ENCODE results near the gene CIC. TPM values are rescaled to one million over a fixed set of nuclear protein-coding genes. Genes with fewer than 3 reads are reported as not detected.
A peak's percentile ranks its signal among the peaks of the same experiment; 100 is the strongest.

The CIC gene
- total RNA-seq, 1 donor from 2014 or later: 33.3 TPM

DNA sequence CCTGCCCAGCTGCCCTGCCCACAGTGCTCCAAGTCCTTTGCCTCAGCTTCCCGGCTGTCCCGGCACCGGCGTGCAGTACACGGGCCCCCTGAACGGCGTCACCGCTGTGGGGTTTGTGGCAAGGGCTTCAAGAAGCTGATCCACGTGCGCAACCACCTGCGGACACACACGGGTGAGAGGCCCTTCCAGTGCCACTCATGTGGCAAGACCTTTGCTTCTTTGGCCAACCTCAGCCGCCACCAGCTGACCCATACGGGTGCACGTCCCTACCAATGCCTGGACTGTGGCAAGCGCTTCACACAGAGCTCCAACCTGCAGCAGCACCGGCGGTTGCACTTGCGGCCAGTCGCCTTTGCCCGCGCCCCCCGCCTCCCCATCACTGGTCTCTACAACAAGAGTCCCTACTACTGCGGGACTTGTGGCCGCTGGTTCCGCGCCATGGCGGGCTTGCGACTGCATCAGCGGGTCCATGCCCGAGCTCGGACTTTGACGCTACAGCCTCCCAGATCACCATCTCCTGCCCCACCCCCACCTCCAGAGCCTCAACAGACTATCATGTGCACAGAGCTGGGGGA lies 43.2 kb upstream of the CIC start:
- Histone ChIP-seq H3K9me3 (replicated peaks) (no peaks in the 10 kb centered on the region), H3K4me1 (peaks cover 22% of the 10 kb centered on the region), H3K27me3 (ENCODE audit: low read depth) (no peaks in the 10 kb centered on the region), H3K36me3 (peaks cover 60% of the 10 kb centered on the region), H3K4me3 (no peak overlapping the region), H3K27ac (replicated peaks) (no peak overlapping the region)
- no peak for DNase-seq
- intact Hi-C loops (cut with micrococcal nuclease): no loop called here
- TF ChIP-seq, protein P1, sequence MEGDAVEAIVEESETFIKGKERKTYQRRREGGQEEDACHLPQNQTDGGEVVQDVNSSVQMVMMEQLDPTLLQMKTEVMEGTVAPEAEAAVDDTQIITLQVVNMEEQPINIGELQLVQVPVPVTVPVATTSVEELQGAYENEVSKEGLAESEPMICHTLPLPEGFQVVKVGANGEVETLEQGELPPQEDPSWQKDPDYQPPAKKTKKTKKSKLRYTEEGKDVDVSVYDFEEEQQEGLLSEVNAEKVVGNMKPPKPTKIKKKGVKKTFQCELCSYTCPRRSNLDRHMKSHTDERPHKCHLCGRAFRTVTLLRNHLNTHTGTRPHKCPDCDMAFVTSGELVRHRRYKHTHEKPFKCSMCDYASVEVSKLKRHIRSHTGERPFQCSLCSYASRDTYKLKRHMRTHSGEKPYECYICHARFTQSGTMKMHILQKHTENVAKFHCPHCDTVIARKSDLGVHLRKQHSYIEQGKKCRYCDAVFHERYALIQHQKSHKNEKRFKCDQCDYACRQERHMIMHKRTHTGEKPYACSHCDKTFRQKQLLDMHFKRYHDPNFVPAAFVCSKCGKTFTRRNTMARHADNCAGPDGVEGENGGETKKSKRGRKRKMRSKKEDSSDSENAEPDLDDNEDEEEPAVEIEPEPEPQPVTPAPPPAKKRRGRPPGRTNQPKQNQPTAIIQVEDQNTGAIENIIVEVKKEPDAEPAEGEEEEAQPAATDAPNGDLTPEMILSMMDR (IDR thresholded peaks at IDR 0.05; ENCODE audit: borderline replicate concordance): no peak

DNA sequence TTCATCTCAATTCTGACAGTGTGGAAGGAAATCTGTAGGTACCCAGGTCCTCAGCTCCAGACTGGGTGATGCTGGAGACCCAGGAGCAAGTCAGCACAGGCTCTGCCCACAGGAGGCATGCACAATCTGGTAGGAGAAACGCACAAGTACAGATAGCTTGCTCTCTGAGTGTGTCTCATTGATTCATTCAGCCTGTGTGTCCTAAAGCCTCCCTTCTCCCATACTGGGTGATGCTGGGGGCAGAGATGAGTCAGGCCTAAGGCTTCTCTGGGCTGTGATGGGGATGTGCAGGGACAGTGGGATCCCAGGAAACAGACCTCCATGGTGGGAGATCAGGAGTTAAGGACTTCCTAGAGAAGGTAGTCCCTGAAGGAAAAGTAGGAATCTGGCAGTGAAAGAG lies 42.2 kb upstream of the CIC start:
- Histone ChIP-seq H3K4me3 (no peak overlapping the region), H3K9me3 (replicated peaks) (no peaks in the 10 kb centered on the region), H3K4me1 (peaks cover 18% of the 10 kb centered on the region), H3K27me3 (ENCODE audit: low read depth) (no peaks in the 10 kb centered on the region), H3K27ac (replicated peaks) (no peak overlapping the region), H3K36me3 (peaks cover 71% of the 10 kb centered on the region)
- no peak for DNase-seq
- TF ChIP-seq, protein P1 (IDR thresholded peaks at IDR 0.05; ENCODE audit: borderline replicate concordance): no peak
- intact Hi-C loops (cut with micrococcal nuclease): no loop called here

DNA sequence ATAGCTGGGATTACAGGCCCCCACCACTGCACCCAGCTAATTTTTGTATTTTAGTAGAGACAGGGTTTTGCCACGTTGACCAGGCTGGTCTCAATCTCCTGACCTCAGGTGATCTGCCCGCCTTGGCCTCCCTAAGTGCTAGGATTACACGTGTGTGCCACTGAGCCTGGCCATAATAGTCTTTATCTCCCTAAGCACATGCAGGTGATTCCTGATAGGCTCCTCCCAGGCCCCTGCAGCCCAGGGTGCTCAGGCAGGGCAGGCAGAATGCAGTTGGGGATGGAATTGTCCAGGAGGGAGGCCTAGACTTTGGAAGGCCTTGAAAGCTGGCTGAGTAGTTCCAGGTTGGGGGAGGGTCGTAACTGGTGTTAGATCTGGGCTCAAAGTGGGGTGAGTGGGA lies 40.4 kb upstream of the CIC start:
- no peak overlapping the region for H3K4me3 ChIP-seq
- intact Hi-C loops (cut with micrococcal nuclease): no loop called here
- H3K4me1 ChIP-seq: peaks cover 18% of the 10 kb centered on the region
- H3K27me3 ChIP-seq (ENCODE audit: low read depth): no peaks in the 10 kb centered on the region
- TF ChIP-seq, protein P1 (IDR thresholded peaks at IDR 0.05; ENCODE audit: borderline replicate concordance): no peak
- peaks cover 89% of the 10 kb centered on the region for H3K36me3 ChIP-seq
- H3K27ac ChIP-seq (replicated peaks): no peak overlapping the region
- no peaks in the 10 kb centered on the region for H3K9me3 ChIP-seq (replicated peaks)
- DNase-seq: no peak

DNA sequence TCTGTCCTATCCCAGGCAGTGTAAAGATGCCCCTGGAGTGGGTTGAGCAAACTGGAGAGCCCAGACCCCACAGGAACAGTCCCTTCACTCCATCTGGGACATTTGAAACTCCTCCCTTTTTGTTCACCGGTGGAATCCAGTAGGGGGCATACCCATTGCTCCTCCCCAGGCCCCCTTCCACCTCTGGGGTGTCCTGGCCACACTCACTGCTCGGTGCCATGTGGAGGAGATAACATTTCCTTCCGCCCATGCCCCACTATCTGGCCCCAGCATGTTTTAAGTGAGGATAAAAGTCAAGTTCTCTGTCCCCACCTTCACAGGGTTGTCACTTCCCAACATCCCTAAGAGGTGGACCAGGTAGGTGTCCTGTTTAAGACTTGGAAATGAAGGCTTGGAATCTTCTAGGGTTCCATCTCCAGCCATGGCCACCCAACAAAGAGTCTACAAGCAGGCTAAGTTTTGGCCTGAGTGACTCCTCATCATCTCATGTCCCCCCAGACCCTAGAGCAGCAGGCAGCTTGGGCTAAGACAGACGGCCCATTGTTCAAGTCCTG lies 39.7 kb upstream of the CIC start:
- H3K4me3 ChIP-seq: no peak overlapping the region
- DNase-seq: no peak
- H3K27ac ChIP-seq (replicated peaks): no peak overlapping the region
- peaks cover 92% of the 10 kb centered on the region for H3K36me3 ChIP-seq
- peaks cover 18% of the 10 kb centered on the region for H3K4me1 ChIP-seq
- no peaks in the 10 kb centered on the region for H3K27me3 ChIP-seq (ENCODE audit: low read depth)
- TF ChIP-seq, protein P1 (IDR thresholded peaks at IDR 0.05; ENCODE audit: borderline replicate concordance): no peak
- H3K9me3 ChIP-seq (replicated peaks): no peaks in the 10 kb centered on the region
- intact Hi-C loops (cut with micrococcal nuclease): no loop called here

DNA sequence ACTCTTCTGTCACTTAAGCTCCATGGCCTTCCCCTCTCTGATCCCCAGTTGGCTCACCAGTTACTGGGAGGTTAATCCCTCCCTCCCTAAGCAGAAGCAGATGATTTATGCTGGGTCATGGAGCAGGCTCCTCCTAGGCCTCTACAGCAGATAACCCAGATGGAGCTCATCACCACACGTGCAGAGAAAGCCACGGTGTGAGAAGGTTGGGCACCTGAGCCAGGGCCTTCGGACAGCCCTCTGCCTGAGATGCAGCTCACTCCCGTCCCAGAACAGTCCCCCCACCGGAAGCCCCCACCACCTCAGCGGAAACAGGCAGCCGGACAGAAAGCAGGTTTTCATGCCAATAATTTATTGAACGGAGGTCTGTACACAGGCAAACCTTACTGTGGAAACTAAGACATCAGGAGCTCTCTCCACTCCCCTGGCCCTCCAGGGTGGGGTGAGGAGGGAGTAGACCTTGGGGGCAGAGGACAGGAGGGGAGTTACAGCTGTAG lies 39.1 kb upstream of the CIC start:
- H3K9me3 ChIP-seq (replicated peaks): no peaks in the 10 kb centered on the region
- peaks cover 18% of the 10 kb centered on the region for H3K4me1 ChIP-seq
- H3K27me3 ChIP-seq (ENCODE audit: low read depth): no peaks in the 10 kb centered on the region
- no peak overlapping the region for H3K4me3 ChIP-seq
- TF ChIP-seq, protein P1 (IDR thresholded peaks at IDR 0.05; ENCODE audit: borderline replicate concordance): no peak
- DNase-seq: no peak
- peak overlapping the region; percentile 5 for H3K27ac ChIP-seq (replicated peaks)
- peaks cover 92% of the 10 kb centered on the region for H3K36me3 ChIP-seq
- intact Hi-C loops (cut with micrococcal nuclease): no loop called here

All from left ventricle myocardium inferior (tissue), 1 donor.